ENCODE measurements around the gene OCRL.

- TF ChIP-seq POLR2A (IDR thresholded peaks at IDR 0.05; ENCODE audit: low read depth, low read length) (no peak), TAF1 (IDR thresholded peaks at IDR 0.05; ENCODE audit: low read depth, low read length) (no peak), SPI1 (IDR thresholded peaks at IDR 0.05; ENCODE audit: low read depth, low read length) (no peak), POLR2AphosphoS5 (IDR thresholded peaks at IDR 0.05; ENCODE audit: low read depth, low read length) (no peak)
Measured at GRCh38 chrX:129637217-129638109, 97.4 kb downstream of the OCRL start.

All from GM12891 (cell line).